ENCODE measurements around the gene CPSF2. TPM values are rescaled to one million over a fixed set of nuclear protein-coding genes. Genes with fewer than 3 reads are reported as not detected.

Gene CPSF2
- total and polyA plus RNA-seq, 4 donors, result 5.0 to 42.4 (median 22.4) TPM

DNA sequence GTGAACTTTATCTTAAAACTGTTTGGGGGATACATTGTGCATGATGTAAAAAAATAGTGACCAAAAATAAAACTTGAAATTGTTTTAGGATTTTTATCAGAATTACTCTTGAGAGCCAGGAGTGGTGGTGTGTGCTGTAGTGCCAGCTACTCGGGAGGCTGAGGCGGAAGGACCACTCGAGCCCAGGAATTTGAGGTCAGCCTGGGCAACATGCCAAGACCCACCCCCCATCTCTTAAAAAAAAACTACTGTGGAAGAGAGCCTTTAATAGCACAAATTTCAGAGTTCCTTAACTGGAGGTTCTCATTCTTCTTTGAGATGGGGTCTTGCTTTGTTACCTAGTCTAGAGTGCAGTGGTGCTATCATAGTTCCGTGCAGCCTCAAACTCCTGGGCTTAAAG is 21.5 kb downstream of the CPSF2 start:
- Histone ChIP-seq H3K9me3 (ENCODE audit: control insufficient read depth, low read length) (no peaks in the 10 kb centered on the region), H3K36me3 (ENCODE audit: control insufficient read depth in 1 of 2, insufficient read depth in 2 of 2, low read length in 1 of 2) (peaks cover 0 to 4% of the 10 kb centered on the region in 2 donors), H3K27me3 (ENCODE audit: control insufficient read depth in 1 of 2, insufficient read depth in 2 of 2, low read length in 1 of 2) (no peaks in the 10 kb centered on the region), H3K4me3 (ENCODE audit: low read length in 2 of 2) (no peak overlapping the region), H3K27ac (ENCODE audit: low read depth in 1 of 2, low read length in 2 of 2) (no peak overlapping the region), H3K4me1 (ENCODE audit: control insufficient read depth in 1 of 2, insufficient read depth in 2 of 2, low read length in 2 of 2) (no peaks in the 10 kb centered on the region)
- intact Hi-C loops (cut with DNase I), result no loop called here
- ATAC-seq (ENCODE audit: low FRiP score) (no peak), DNase-seq (no peak)
- 36 to 41% methylated on average over 4 of the region's 4 CpGs for WGBS, 2 donors

DNA sequence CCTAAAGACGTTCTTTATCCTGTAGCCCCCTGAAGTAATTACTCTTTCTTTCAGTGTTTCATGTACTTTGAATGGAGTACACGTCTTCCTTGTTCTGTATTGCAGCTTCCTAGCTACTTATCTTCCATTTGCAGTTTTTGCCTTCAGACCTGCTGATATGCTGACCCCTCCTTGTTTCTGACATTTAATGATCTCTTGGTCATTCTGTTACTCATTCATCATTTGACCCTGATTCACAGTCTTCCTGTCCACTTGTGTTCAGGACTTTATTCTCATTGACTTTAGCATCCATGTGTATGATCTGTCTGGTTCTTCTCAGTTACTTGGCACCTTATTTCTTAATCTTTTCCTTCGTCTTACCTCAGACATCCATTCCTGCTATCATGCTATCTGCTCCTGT is 22.2 kb downstream of the CPSF2 start:
- no peak for DNase-seq
- no peaks in the 10 kb centered on the region for H3K4me1 ChIP-seq (ENCODE audit: control insufficient read depth in 1 of 2, insufficient read depth in 2 of 2, low read length in 2 of 2)
- 85 to 93% methylated on average over 3 of the region's 3 CpGs for WGBS, 2 donors
- no peak overlapping the region for H3K4me3 ChIP-seq (ENCODE audit: low read length in 2 of 2)
- peaks cover 0 to 4% of the 10 kb centered on the region in 2 donors for H3K36me3 ChIP-seq (ENCODE audit: control insufficient read depth in 1 of 2, insufficient read depth in 2 of 2, low read length in 1 of 2)
- no peaks in the 10 kb centered on the region for H3K27me3 ChIP-seq (ENCODE audit: control insufficient read depth in 1 of 2, insufficient read depth in 2 of 2, low read length in 1 of 2)
- no peaks in the 10 kb centered on the region for H3K9me3 ChIP-seq (ENCODE audit: control insufficient read depth, low read length)
- intact Hi-C loops (cut with DNase I), result no loop called here
- no peak overlapping the region for H3K27ac ChIP-seq (ENCODE audit: low read depth in 1 of 2, low read length in 2 of 2)
- ATAC-seq (ENCODE audit: low FRiP score), result no peak

DNA sequence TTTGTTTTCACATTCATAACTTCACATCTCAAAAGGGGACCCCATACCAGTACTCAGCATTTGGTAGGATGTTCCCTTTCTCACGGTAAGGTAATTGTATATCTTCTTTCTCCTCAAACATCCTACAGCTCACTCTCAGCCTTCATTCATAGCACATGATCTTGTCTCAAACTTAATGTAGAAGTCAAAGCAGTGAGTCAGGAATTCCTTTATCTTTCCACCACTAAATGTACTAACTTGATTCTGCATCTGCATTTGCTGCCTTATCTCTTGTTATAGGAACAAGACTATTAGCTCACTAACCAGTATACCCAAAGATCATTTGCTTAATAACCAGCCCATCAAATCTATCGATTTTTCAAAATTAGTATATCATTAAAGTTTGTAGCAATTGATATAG is 22.9 kb downstream of the CPSF2 start:
- no peaks in the 10 kb centered on the region for H3K4me1 ChIP-seq (ENCODE audit: control insufficient read depth in 1 of 2, insufficient read depth in 2 of 2, low read length in 2 of 2)
- H3K27me3 ChIP-seq (ENCODE audit: control insufficient read depth in 1 of 2, insufficient read depth in 2 of 2, low read length in 1 of 2), result no peaks in the 10 kb centered on the region
- DNase-seq (no peak), ATAC-seq (ENCODE audit: low FRiP score) (no peak)
- no peaks in the 10 kb centered on the region for H3K9me3 ChIP-seq (ENCODE audit: control insufficient read depth, low read length)
- peaks cover 0 to 4% of the 10 kb centered on the region in 2 donors for H3K36me3 ChIP-seq (ENCODE audit: control insufficient read depth in 1 of 2, insufficient read depth in 2 of 2, low read length in 1 of 2)
- H3K4me3 ChIP-seq (ENCODE audit: low read length in 2 of 2), result no peak overlapping the region
- WGBS, 2 donors, result 86 to 91% methylated on average over 2 of the region's 2 CpGs
- intact Hi-C loops (cut with DNase I), result no loop called here
- H3K27ac ChIP-seq (ENCODE audit: low read depth in 1 of 2, low read length in 2 of 2), result no peak overlapping the region

DNA sequence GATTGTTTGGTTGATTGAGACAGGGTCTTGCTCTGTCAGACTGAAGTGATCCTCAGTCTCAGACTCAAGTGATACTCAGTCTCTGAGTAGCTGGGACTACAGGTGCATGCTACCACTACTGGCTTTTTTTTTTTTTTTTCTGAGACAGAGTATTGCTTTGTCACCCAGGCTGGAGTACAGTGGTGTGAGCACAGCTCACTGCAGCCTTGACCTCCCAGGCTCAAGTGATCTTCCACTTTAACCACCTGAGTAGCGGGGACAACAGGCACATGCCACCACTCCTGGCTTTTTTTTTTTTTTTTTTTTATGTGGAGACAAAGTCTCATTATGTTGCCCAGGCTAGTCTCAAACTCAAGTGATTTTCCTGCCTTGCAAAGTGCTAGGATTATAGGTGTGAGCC is 31.8 kb downstream of the CPSF2 start:
- 98 to 100% methylated on average over 1 of the region's 1 CpG for WGBS, 2 donors
- Histone ChIP-seq H3K27ac (ENCODE audit: low read depth in 1 of 2, low read length in 2 of 2) (peak overlapping the region in 1 of 2 donors; percentile 63), H3K27me3 (ENCODE audit: control insufficient read depth in 1 of 2, insufficient read depth in 2 of 2, low read length in 1 of 2) (no peaks in the 10 kb centered on the region), H3K9me3 (ENCODE audit: control insufficient read depth, low read length) (no peaks in the 10 kb centered on the region), H3K36me3 (ENCODE audit: control insufficient read depth in 1 of 2, insufficient read depth in 2 of 2, low read length in 1 of 2) (peaks cover 3 to 5% of the 10 kb centered on the region in 2 donors), H3K4me3 (ENCODE audit: low read length in 2 of 2) (no peak overlapping the region), H3K4me1 (ENCODE audit: control insufficient read depth in 1 of 2, insufficient read depth in 2 of 2, low read length in 2 of 2) (peaks cover 0 to 2% of the 10 kb centered on the region in 2 donors)
- DNase-seq (no peak), ATAC-seq (ENCODE audit: low FRiP score) (no peak)
- intact Hi-C loops (cut with DNase I), result no loop called here

DNA sequence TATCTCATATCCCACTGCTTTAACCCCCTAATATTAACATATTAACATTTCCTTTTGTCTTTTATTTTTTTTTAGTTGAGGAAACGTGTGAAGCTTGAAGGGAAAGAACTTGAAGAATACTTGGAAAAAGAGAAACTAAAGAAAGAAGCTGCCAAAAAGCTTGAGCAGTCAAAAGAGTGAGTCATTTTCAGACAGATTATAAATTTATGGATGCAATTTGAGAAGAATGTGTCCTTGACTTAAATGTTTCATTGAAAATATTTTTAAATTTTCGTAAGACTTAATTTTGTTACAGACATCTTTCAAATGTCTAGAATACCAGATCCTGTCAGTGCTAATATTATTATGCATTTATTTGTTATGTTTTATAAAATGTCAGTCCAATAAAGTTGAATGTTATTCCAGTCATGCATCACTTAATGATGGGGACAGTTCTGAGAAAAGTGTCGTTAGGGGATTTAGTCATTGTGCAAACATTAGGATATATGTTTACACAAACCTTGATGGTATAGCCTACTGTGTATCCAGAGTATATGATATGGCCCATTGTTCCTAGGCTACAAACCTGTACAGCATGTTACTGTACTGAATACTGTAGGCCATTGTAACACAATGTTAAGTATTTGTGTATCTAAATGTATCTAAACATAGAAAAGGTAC is 32.6 kb downstream of the CPSF2 start:
- ATAC-seq (ENCODE audit: low FRiP score) (no peak), DNase-seq (no peak)
- H3K27ac ChIP-seq (ENCODE audit: low read depth in 1 of 2, low read length in 2 of 2), result no peak overlapping the region
- H3K4me1 ChIP-seq (ENCODE audit: control insufficient read depth in 1 of 2, insufficient read depth in 2 of 2, low read length in 2 of 2), result peaks cover 0 to 2% of the 10 kb centered on the region in 2 donors
- no peaks in the 10 kb centered on the region for H3K9me3 ChIP-seq (ENCODE audit: control insufficient read depth, low read length)
- H3K36me3 ChIP-seq (ENCODE audit: control insufficient read depth in 1 of 2, insufficient read depth in 2 of 2, low read length in 1 of 2), result peaks cover 3 to 7% of the 10 kb centered on the region in 2 donors
- 1 to 6% methylated on average over 3 of the region's 3 CpGs for WGBS, 2 donors
- H3K27me3 ChIP-seq (ENCODE audit: control insufficient read depth in 1 of 2, insufficient read depth in 2 of 2, low read length in 1 of 2), result no peaks in the 10 kb centered on the region
- intact Hi-C loops (cut with DNase I), result no loop called here
- H3K4me3 ChIP-seq (ENCODE audit: low read length in 2 of 2), result no peak overlapping the region

DNA sequence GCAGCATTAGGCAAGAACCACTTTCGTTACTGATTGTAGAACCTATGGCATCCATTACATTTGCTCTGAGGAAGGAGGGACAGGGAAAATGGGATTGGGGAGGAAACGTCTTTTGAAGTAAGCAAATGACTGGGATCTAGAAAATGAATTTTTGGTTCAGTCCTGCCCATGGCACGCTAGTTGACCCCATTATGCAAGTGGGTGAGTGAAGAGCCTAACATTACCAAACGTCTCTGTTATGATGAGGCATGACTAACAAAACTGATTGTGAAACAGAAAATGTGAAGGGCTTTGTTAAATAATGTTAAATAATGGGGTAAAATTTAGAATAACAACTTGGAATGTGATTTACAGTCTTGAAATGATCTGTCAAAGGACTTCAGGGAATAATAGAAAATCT is 38.9 kb downstream of the CPSF2 start:
- peak; percentile 71 for ATAC-seq (ENCODE audit: low FRiP score)
- no peaks in the 10 kb centered on the region for H3K27me3 ChIP-seq (ENCODE audit: control insufficient read depth in 1 of 2, insufficient read depth in 2 of 2, low read length in 1 of 2)
- no peaks in the 10 kb centered on the region for H3K9me3 ChIP-seq (ENCODE audit: control insufficient read depth, low read length)
- H3K4me1 ChIP-seq (ENCODE audit: control insufficient read depth in 1 of 2, insufficient read depth in 2 of 2, low read length in 2 of 2), result peaks cover 0 to 1% of the 10 kb centered on the region in 2 donors
- H3K36me3 ChIP-seq (ENCODE audit: control insufficient read depth in 1 of 2, insufficient read depth in 2 of 2, low read length in 1 of 2), result peaks cover 3 to 8% of the 10 kb centered on the region in 2 donors
- H3K4me3 ChIP-seq (ENCODE audit: low read length in 2 of 2), result no peak overlapping the region
- 58 to 59% methylated on average over 4 of the region's 4 CpGs for WGBS, 2 donors
- intact Hi-C loops (cut with DNase I), result no loop called here
- H3K27ac ChIP-seq (ENCODE audit: low read depth in 1 of 2, low read length in 2 of 2), result no peak overlapping the region
- DNase-seq, result no peak

DNA sequence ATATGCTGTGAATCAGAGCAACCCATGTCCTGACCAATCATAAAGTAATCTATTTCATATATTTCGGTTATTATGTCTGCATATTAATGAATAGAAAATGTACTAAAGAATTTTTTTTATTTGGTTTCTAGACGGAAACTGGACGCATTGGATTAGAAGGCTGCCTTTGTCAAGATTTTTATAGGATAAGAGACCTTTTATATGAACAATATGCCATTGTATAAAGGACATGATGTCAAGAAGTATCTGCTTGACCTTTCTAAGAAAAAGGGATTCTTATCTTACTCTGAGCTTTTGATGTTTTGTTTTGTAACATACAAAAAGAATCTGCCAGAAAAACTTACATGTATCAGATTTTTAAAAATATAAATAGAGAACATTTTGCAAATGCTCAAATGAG is 39.8 kb downstream of the CPSF2 start:
- intact Hi-C loops (cut with DNase I), result no loop called here
- Histone ChIP-seq H3K27me3 (ENCODE audit: control insufficient read depth in 1 of 2, insufficient read depth in 2 of 2, low read length in 1 of 2) (no peaks in the 10 kb centered on the region), H3K9me3 (ENCODE audit: control insufficient read depth, low read length) (no peaks in the 10 kb centered on the region), H3K27ac (ENCODE audit: low read depth in 1 of 2, low read length in 2 of 2) (no peak overlapping the region), H3K4me1 (ENCODE audit: control insufficient read depth in 1 of 2, insufficient read depth in 2 of 2, low read length in 2 of 2) (peaks cover 0 to 1% of the 10 kb centered on the region in 2 donors), H3K4me3 (ENCODE audit: low read length in 2 of 2) (no peak overlapping the region), H3K36me3 (ENCODE audit: control insufficient read depth in 1 of 2, insufficient read depth in 2 of 2, low read length in 1 of 2) (peaks cover 3 to 8% of the 10 kb centered on the region in 2 donors)
- ATAC-seq (ENCODE audit: low FRiP score), result no peak
- 88 to 89% methylated on average over 3 of the region's 3 CpGs for WGBS, 2 donors
- no peak for DNase-seq

DNA sequence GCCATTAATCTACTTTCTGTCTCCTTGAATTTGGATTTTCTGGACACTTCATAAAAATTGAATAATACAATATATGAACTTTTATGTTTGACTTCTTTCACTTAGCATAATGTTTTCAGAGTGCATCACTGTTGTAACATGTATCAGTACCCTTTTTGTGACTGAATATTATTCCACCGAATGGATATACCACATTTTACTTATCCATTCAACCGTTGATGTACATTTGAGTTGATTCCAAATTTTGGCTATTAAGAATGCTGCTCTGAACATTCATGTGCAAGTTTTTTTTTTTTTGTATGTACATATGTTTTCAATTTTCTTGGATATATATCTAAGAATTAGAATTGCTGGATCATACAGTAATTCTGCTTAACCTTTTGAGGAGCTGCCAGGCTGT is 43.2 kb downstream of the CPSF2 start:
- Histone ChIP-seq H3K4me3 (ENCODE audit: low read length in 2 of 2) (no peak overlapping the region), H3K4me1 (ENCODE audit: control insufficient read depth in 1 of 2, insufficient read depth in 2 of 2, low read length in 2 of 2) (peaks cover 0 to 1% of the 10 kb centered on the region in 2 donors), H3K36me3 (ENCODE audit: control insufficient read depth in 1 of 2, insufficient read depth in 2 of 2, low read length in 1 of 2) (peaks cover 0 to 2% of the 10 kb centered on the region in 2 donors), H3K27me3 (ENCODE audit: control insufficient read depth in 1 of 2, insufficient read depth in 2 of 2, low read length in 1 of 2) (no peaks in the 10 kb centered on the region), H3K27ac (ENCODE audit: low read depth in 1 of 2, low read length in 2 of 2) (no peak overlapping the region), H3K9me3 (ENCODE audit: control insufficient read depth, low read length) (no peaks in the 10 kb centered on the region)
- WGBS, 2 donors, result 98 to 100% methylated on average over 2 of the region's 2 CpGs
- no peak for DNase-seq
- intact Hi-C loops (cut with DNase I), result no loop called here
- ATAC-seq (ENCODE audit: low FRiP score), result no peak

DNA sequence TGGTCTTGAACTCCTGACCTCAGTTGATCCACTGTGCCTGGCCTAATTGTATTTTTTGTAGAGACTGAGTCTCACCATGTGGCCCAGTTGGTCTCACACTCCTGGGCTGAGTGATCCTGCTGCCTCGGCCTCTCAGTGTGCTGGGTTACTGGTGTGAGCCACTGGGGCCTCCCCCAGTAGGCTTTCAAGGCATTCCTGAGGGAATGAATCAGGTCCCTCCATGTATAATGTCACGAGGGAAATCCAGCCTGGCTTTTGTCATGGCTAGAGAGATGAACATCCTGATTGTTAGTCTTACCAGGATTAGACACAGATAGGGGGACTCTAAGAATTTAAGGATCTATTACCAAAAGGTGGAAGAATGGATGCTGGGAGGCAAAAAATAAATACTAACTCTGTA is 51.9 kb downstream of the CPSF2 start:
- intact Hi-C loops (cut with DNase I), result no loop called here
- Histone ChIP-seq H3K9me3 (ENCODE audit: control insufficient read depth, low read length) (no peaks in the 10 kb centered on the region), H3K27me3 (ENCODE audit: control insufficient read depth in 1 of 2, insufficient read depth in 2 of 2, low read length in 1 of 2) (no peaks in the 10 kb centered on the region), H3K36me3 (ENCODE audit: control insufficient read depth in 1 of 2, insufficient read depth in 2 of 2, low read length in 1 of 2) (peaks cover 0 to 4% of the 10 kb centered on the region in 2 donors), H3K27ac (ENCODE audit: low read depth in 1 of 2, low read length in 2 of 2) (no peak overlapping the region), H3K4me3 (ENCODE audit: low read length in 2 of 2) (no peak overlapping the region), H3K4me1 (ENCODE audit: control insufficient read depth in 1 of 2, insufficient read depth in 2 of 2, low read length in 2 of 2) (no peaks in the 10 kb centered on the region)
- WGBS, 2 donors, result 86 to 91% methylated on average over 2 of the region's 2 CpGs
- ATAC-seq (ENCODE audit: low FRiP score), result no peak
- no peak for DNase-seq

Data from aorta (tissue), 5 donors.